Psoas muscle (tissue), 8 donors: ENCODE data around the gene SYK. TPM values are rescaled to one million over a fixed set of nuclear protein-coding genes. Genes with fewer than 3 reads are reported as not detected.

Experiments used
- ATAC-seq, 4 donors: fragments of 200-7000 bp; cut with Tn5 transposase; one replicate each; pipeline ENCODE4 v1.9.1; 2020; ENCODE audit warnings: moderate library complexity in 3 of 4, mild to moderate bottlenecking in 2 of 4
- DNase-seq, 2 donors: peaks; one replicate each; pipeline ENCODE4 v3.0.0-alpha.2; 2020
- H3K27ac ChIP-seq: fragments of 200-600 bp; one replicate; pipeline ENCODE4 v1.8.0; 2022
- H3K27me3 ChIP-seq, 3 donors: fragments of 200-600 bp in 1 of 3; one replicate each; pipeline versions ENCODE4 v1.6.1 to v1.8.0; 2013 to 2022; ENCODE audit warnings: low read length in 2 of 3, mild to moderate bottlenecking in 2 of 3, moderate library complexity in 1 of 3; ENCODE audit not compliant: insufficient read depth in 3 of 3
- H3K36me3 ChIP-seq, 2 donors: fragments of 200-600 bp in 1 of 2; one replicate each; pipeline versions ENCODE4 v1.6.1 to v1.8.0; 2013 to 2022; ENCODE audit warnings: low read depth in 1 of 2, mild to moderate bottlenecking in 1 of 2, moderate library complexity in 1 of 2; ENCODE audit not compliant: insufficient read depth in 1 of 2
- H3K4me1 ChIP-seq: fragments of 200-600 bp; one replicate; pipeline ENCODE4 v1.8.0; 2022
- H3K4me3 ChIP-seq: fragments of 200-600 bp; one replicate; pipeline ENCODE4 v1.8.0; 2022; ENCODE audit warnings: mild to moderate bottlenecking
- H3K9me3 ChIP-seq: fragments of 200-600 bp; one replicate; pipeline ENCODE4 v1.8.0; 2022
- WGBS, 3 donors: extraction: QIAGEN DNeasy Blood & Tissue Kit; methylation state at CpG; one replicate each; pipeline versions ENCODE4 v1.1.6 to v1.1.7; 2013; 5-methylcytosine and 5-hydroxymethylcytosine counted together
- intact Hi-C, 2 donors: fragments of 100-400 bp; cut with DNase I; formaldehyde crosslinking; loops; one replicate each; pipeline versions ENCODE4 v1.11.0 to v1.14.2; 2022
- polyA plus RNA-seq, 3 donors: library from polyadenylated mRNA; stranded (reverse); fragments of 200-250 nt; gene quantifications; one replicate each; pipeline ENCODE4 v1.2.3, GENCODE V29; 2013
- total RNA-seq, 4 donors: library from RNA; stranded (reverse); fragmentation: NEBNext Ultra II Directional in 2 of 4; extraction: Animal tissue kit (Norgen Biotek cat#: 25700) in 2 of 4; gene quantifications; one replicate each; pipeline versions ENCODE4 v1.2.1 to v1.2.4, GENCODE V29; 2021 to 2023
- TF ChIP-seq, protein P1 (sequence below): fragments of 200-600 bp; IDR thresholded peaks from one replicate; pipeline ENCODE4 v1.8.0; 2022; ENCODE audit warnings: antibody characterized with exemption
- donor health status: healthy with polysubstance abuse.
- donor health status: DM: no; HTN: no; CAD: no; lungs with moderate emphysema.
- donor health status: Bipolar disorder and iron deficiency.
- donor health status: healthy.
- donor health status: DM: yes; HTN: yes; CAD: no.
- donor health status: DM: no; HTN: no; CAD: no.
- donor health status: DM: no; HTN: no; CAD: no.
- donor health status: DM: yes; HTN: yes; CAD: no.

Gene SYK
- total and polyA plus RNA-seq, 7 donors: 0.40 to 2.8 (median 1.4) TPM

- Histone ChIP-seq H3K4me1 (no peaks in the 10 kb centered on the region), H3K4me3 (no peak overlapping the region), H3K27ac (no peak overlapping the region), H3K27me3 (peaks cover 0 to 6% (median 0%) of the 10 kb centered on the region in 3 donors), H3K36me3 (no peaks in the 10 kb centered on the region), H3K9me3 (no peaks in the 10 kb centered on the region)
- ATAC-seq (no peak), DNase-seq (no peak)
- intact Hi-C loops: loop anchor here in 1 of 2 donors (10.0 kb wide), 1 partner anchor 59 kb away; no protein-coding TSS in a partner anchor
- WGBS, 3 donors: 90 to 96% (median 93%) methylated on average over 2 of the region's 2 CpGs
- TF ChIP-seq, protein P1, sequence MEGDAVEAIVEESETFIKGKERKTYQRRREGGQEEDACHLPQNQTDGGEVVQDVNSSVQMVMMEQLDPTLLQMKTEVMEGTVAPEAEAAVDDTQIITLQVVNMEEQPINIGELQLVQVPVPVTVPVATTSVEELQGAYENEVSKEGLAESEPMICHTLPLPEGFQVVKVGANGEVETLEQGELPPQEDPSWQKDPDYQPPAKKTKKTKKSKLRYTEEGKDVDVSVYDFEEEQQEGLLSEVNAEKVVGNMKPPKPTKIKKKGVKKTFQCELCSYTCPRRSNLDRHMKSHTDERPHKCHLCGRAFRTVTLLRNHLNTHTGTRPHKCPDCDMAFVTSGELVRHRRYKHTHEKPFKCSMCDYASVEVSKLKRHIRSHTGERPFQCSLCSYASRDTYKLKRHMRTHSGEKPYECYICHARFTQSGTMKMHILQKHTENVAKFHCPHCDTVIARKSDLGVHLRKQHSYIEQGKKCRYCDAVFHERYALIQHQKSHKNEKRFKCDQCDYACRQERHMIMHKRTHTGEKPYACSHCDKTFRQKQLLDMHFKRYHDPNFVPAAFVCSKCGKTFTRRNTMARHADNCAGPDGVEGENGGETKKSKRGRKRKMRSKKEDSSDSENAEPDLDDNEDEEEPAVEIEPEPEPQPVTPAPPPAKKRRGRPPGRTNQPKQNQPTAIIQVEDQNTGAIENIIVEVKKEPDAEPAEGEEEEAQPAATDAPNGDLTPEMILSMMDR: no peak
These were observed 7.9 kb upstream of the SYK start for GRCh38 chr9:90793729-90794128.

DNA sequence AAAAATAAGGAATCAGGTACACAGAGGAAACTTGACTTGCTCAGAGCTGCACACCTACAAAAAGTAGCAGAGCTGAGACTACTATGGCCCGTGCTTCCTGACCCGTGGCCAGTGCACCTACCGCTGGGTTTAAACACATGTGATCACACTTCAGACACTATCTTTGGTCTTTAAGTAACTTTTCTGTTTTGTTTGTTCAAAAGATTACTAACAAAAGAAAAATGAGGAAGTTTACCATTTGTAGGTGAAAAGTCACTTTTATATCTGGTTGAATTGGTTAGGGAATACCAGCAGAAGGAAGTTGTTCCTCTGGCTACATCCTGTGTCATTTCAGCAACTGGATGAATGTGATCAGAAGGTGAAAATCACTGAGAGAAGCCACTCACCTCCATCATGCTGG, 6.5 kb upstream of the SYK start:
- no peak overlapping the region for H3K4me3 ChIP-seq
- ATAC-seq (no peak), DNase-seq (no peak)
- no peaks in the 10 kb centered on the region for H3K36me3 ChIP-seq
- 81 to 95% (median 82%) methylated on average over 3 of the region's 3 CpGs for WGBS, 3 donors
- intact Hi-C loops: loop anchor here in 1 of 2 donors (10.0 kb wide), 1 partner anchor 60 kb away; no protein-coding TSS in a partner anchor
- H3K9me3 ChIP-seq: no peaks in the 10 kb centered on the region
- no peaks in the 10 kb centered on the region for H3K4me1 ChIP-seq
- TF ChIP-seq, protein P1: no peak
- H3K27ac ChIP-seq: no peak overlapping the region
- H3K27me3 ChIP-seq: peaks cover 0 to 19% (median 2%) of the 10 kb centered on the region in 3 donors

DNA sequence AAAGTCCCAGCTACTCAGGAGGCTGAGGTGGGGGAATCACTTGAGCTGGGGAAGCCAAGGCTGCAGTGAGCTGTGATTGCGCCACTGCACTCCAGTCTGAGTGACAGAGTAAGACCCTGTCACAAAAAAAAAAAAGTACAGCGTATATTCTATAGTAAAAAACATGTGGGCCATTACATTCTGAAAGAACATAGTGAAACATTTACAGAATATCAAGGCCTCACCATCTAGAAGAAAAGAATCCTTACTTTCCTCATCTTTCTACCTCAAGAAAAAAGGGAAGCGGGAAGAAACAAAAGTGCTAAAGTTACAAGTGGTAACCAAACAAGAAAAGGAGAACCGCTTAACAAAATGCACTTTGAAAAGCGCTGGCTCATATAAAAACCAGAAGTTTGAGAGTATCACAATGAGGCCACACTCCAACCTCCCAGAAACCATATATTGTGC, 5.7 kb upstream of the SYK start:
- Histone ChIP-seq H3K4me1 (peaks cover under 1% of the 10 kb centered on the region), H3K36me3 (no peaks in the 10 kb centered on the region), H3K9me3 (no peaks in the 10 kb centered on the region), H3K4me3 (no peak overlapping the region), H3K27ac (no peak overlapping the region), H3K27me3 (peaks cover 0 to 28% (median 2%) of the 10 kb centered on the region in 3 donors)
- TF ChIP-seq, protein P1: no peak
- ATAC-seq (no peak), DNase-seq (no peak)
- whole genome bisulfite sequencing, 3 donors: 91 to 93% (median 91%) methylated on average over 5 of the region's 5 CpGs
- intact Hi-C loops: loop anchor here in 1 of 2 donors (10.0 kb wide), 1 partner anchor 61 kb away; no protein-coding TSS in a partner anchor

GRCh38 chr9:90799271-90799852, 2.3 kb upstream of the SYK start:
- TF ChIP-seq, protein P1: no peak
- WGBS, 3 donors: 83 to 96% (median 92%) methylated on average over 5 of the region's 5 CpGs
- Histone ChIP-seq H3K4me1 (peaks cover 10% of the 10 kb centered on the region), H3K27ac (no peak overlapping the region), H3K4me3 (no peak overlapping the region), H3K36me3 (no peaks in the 10 kb centered on the region), H3K9me3 (no peaks in the 10 kb centered on the region), H3K27me3 (peaks cover 0 to 50% (median 12%) of the 10 kb centered on the region in 3 donors)
- no peak for DNase-seq
- intact Hi-C loops: loop anchor here in 1 of 2 donors (10.0 kb wide), 1 partner anchor 65 kb away; no protein-coding TSS in a partner anchor
- ATAC-seq: no peak
